Endothelial cell of umbilical vein (primary cell): Measurements from ENCODE around the gene CAPN2. TPM values are rescaled to one million over a fixed set of nuclear protein-coding genes. Genes with fewer than 3 reads are reported as not detected.

Experiments used
- BruUV-seq: library from RNA; stranded (reverse); fragments of 400-500 nt; replicated peaks from 2 replicates; lab custom pipeline; 2021; lab: Mats Ljungman, UMichigan
- CTCF ChIA-PET: fragments of 300-600, 350-600 bp; sonication (Branson Sonifier 250); formaldehyde crosslinking; loops from one replicate; lab custom pipeline; 2021; ENCODE audit warnings: antibody characterized with exemption, inconsistent platforms; lab: Charles Lee
- POLR2A ChIA-PET: fragments of 300-600, 350-600 bp; sonication (Branson Sonifier 250); formaldehyde crosslinking; loops from one replicate; lab custom pipeline; 2021; ENCODE audit warnings: antibody characterized with exemption, inconsistent platforms; lab: Charles Lee
- DNase-seq: peaks from one replicate; pipeline ENCODE4 v3.0.0-alpha.2; 2011; ENCODE audit warnings: low read depth, low spot score
- FAIRE-seq: peaks from 2 replicates; lab custom pipeline; 2011; peaks lifted over from hg19 to GRCh38; lab: Jason Lieb, UNC
- H2AFZ ChIP-seq: 2 replicates; pipeline ENCODE4 v1.6.0; 2012; ENCODE audit warnings: low read depth, low read length, control low read depth, inconsistent platforms
- H3K27ac ChIP-seq: 2 replicates; pipeline ENCODE4 v1.5.1; 2011; ENCODE audit warnings: low read depth, mild to moderate bottlenecking, control low read depth, low read length, moderate library complexity; ENCODE audit not compliant: insufficient read depth
- H3K27me3 ChIP-seq, 2 experiments: 2 replicates each; pipeline versions ENCODE4 v1.6.0 to v1.6.1; 2011; ENCODE audit warnings: low read length in 2 of 2, mixed read lengths in 1 of 2; ENCODE audit not compliant: control insufficient read depth in 2 of 2, insufficient read depth in 2 of 2
- H3K36me3 ChIP-seq, 2 experiments: 2 replicates in 1 of 2; 3 replicates in 1 of 2; pipeline ENCODE4 v1.5.1; 2011; ENCODE audit warnings: low read length in 2 of 2, mild to moderate bottlenecking in 1 of 2, moderate library complexity in 1 of 2; ENCODE audit not compliant: control insufficient read depth in 2 of 2, insufficient read depth in 2 of 2; ENCODE audit errors: extremely low read depth in 1 of 2
- H3K4me1 ChIP-seq: 3 replicates; pipeline ENCODE4 v1.5.1; 2011; ENCODE audit warnings: mild to moderate bottlenecking, low read length; ENCODE audit not compliant: control insufficient read depth, insufficient read depth; ENCODE audit errors: extremely low read depth
- H3K4me2 ChIP-seq: 2 replicates; pipeline ENCODE4 v1.6.1; 2011; ENCODE audit warnings: low read length, control low read depth, mixed read lengths; ENCODE audit not compliant: insufficient read depth
- H3K4me3 ChIP-seq, 3 experiments: fragments of 200-600 bp in 1 of 3; sonication (generic), shearing (Covaris generic) in 1 of 3; replicated peaks in 1 of 3; 2 replicates each; pipeline ENCODE4 v1.5.1; 2011 to 2016; ENCODE audit warnings: control low read depth in 3 of 3, low read length in 3 of 3, mild to moderate bottlenecking in 2 of 3, inconsistent platforms in 1 of 3, low read depth in 1 of 3, moderate library complexity in 1 of 3; ENCODE audit not compliant: insufficient read depth in 1 of 3
- H3K79me2 ChIP-seq: 2 replicates; pipeline ENCODE4 v1.6.0; 2012; ENCODE audit warnings: low read length, inconsistent platforms; ENCODE audit not compliant: control insufficient read depth, insufficient read depth
- H3K9ac ChIP-seq: replicated peaks from 2 replicates; pipeline ENCODE3; 2011; ENCODE audit warnings: low read length, control low read depth; ENCODE audit not compliant: insufficient read depth; ENCODE audit errors: extremely low read depth
- H3K9me1 ChIP-seq: replicated peaks from 3 replicates; pipeline ENCODE4 v1.6.0; 2011; ENCODE audit warnings: mild to moderate bottlenecking, low read length; ENCODE audit not compliant: control insufficient read depth, insufficient read depth; ENCODE audit errors: extremely low read depth
- H3K9me3 ChIP-seq: replicated peaks from 2 replicates; pipeline ENCODE4 v1.5.1; 2012; ENCODE audit warnings: low read length, inconsistent platforms; ENCODE audit not compliant: control insufficient read depth, insufficient read depth
- H4K20me1 ChIP-seq: replicated peaks from 2 replicates; pipeline ENCODE3; 2011; ENCODE audit warnings: mild to moderate bottlenecking, low read length; ENCODE audit not compliant: control insufficient read depth, insufficient read depth; ENCODE audit errors: extremely low read depth
- CTCF ChIP-seq, 2 donors: IDR thresholded peaks; 1 replicate in 1 of 2; 2 replicates in 1 of 2; pipeline ENCODE4 v1.5.1; 2011; ENCODE audit warnings: low read length in 2 of 2, mild to moderate bottlenecking in 2 of 2, moderate library complexity in 2 of 2, control low read depth in 1 of 2, inconsistent platforms in 1 of 2, low read depth in 1 of 2; ENCODE audit not compliant: insufficient read depth in 1 of 2; ENCODE audit errors: extremely low read depth in 1 of 2
- EZH2 ChIP-seq: IDR thresholded peaks from 2 replicates; pipeline ENCODE4 v1.6.1; 2012; ENCODE audit warnings: borderline replicate concordance, low read depth, mild to moderate bottlenecking, moderate library complexity, low read length, inconsistent platforms; ENCODE audit not compliant: severe bottlenecking
- FOS ChIP-seq: IDR thresholded peaks from 2 replicates; pipeline ENCODE4 v1.6.1; 2011; ENCODE audit warnings: mild to moderate bottlenecking, low read length, moderate library complexity, borderline replicate concordance; ENCODE audit not compliant: insufficient read depth
- GATA2 ChIP-seq: IDR thresholded peaks from 2 replicates; pipeline ENCODE4 v1.7.0; 2011; ENCODE audit warnings: low read depth, mild to moderate bottlenecking, moderate library complexity, mixed read lengths, low read length; ENCODE audit not compliant: insufficient read length, insufficient read depth
- JUN ChIP-seq: IDR thresholded peaks from 2 replicates; pipeline ENCODE4 v1.6.1; 2011; ENCODE audit warnings: borderline replicate concordance, low read depth; ENCODE audit not compliant: insufficient read length, insufficient read depth
- MAX ChIP-seq: IDR thresholded peaks from 2 replicates; pipeline ENCODE4 v1.6.1; 2011; ENCODE audit not compliant: insufficient read depth, insufficient read length
- MYC ChIP-seq: IDR thresholded peaks from one replicate; pipeline ENCODE4 v1.6.1; 2011; ENCODE audit warnings: mild to moderate bottlenecking, low read depth, low read length
- POLR2A ChIP-seq: IDR thresholded peaks from 2 replicates; pipeline ENCODE4 v1.6.1; 2012; ENCODE audit warnings: low read depth, mild to moderate bottlenecking, control low read depth, low read length
- POLR2AphosphoS5 ChIP-seq: IDR thresholded peaks from 2 replicates; pipeline ENCODE4 v1.6.1; 2012; ENCODE audit warnings: low read depth, mild to moderate bottlenecking, control low read depth, low read length, moderate library complexity; ENCODE audit not compliant: insufficient read depth
- dilution Hi-C: fragments of 300-500 bp; cut with MboI; formaldehyde crosslinking; loops from one replicate; pipeline ENCODE4 v1.15.0; 2019; ENCODE audit warnings: low sequenced_read_pairs; ENCODE audit not compliant: extremely low pct_ligation_motif_present
- intact Hi-C: fragments of 100-400 bp; cut with micrococcal nuclease; formaldehyde crosslinking; loops from one replicate; pipeline ENCODE4 v1.10.0; 2022
- polyA plus RNA-seq, 4 experiments: library from polyadenylated mRNA; depleted of rRNA in 3 of 4; stranded (reverse) in 3 of 4; unstranded in 1 of 4; fragments of >200 nt; gene quantifications; 2 replicates each; pipeline versions ENCODE4 v1.2.1 to v1.2.3, GENCODE V29; 2011 to 2012; ENCODE audit warnings: missing spikeins in 1 of 4
- total RNA-seq: library from RNA; stranded (reverse); gene quantifications from 2 replicates; pipeline ENCODE4 v1.2.3, GENCODE V29; 2021

Gene CAPN2
- total and polyA plus RNA-seq, 2 donors (not counting 3 experiments of a cell fraction or from before 2014, with no cell fraction given) = 110 to 420 TPM

- no peaks in the 10 kb centered on the region for H3K27me3 ChIP-seq
- no peaks in the 10 kb centered on the region for H3K79me2 ChIP-seq
- no TSS peak for BruUV-seq
- no peak for FAIRE-seq
- no peak overlapping the region for H3K4me2 ChIP-seq
- dilution Hi-C loops (no loop called here), intact Hi-C loops (no loop called here)
- no peaks in the 10 kb centered on the region for H4K20me1 ChIP-seq
- CTCF ChIA-PET = interaction anchor here (1.0 to 1.6 kb wide), 2 partner anchors 111 to 538 kb away, joined by 3 to 8 read pairs; no protein-coding TSS in a partner anchor
- POLR2A ChIA-PET = interaction anchor here (0.7 kb wide), 1 partner anchor 17 kb away, joined by 4 read pairs; no protein-coding TSS in a partner anchor
- H3K9me1 ChIP-seq = no peaks in the 10 kb centered on the region
- no peaks in the 10 kb centered on the region for H3K4me1 ChIP-seq
- DNase-seq = no peak
- no peak for TF ChIP-seq GATA2
- no peak for TF ChIP-seq EZH2
- no peak for TF ChIP-seq MYC
- no peak for TF ChIP-seq FOS
- TF ChIP-seq POLR2AphosphoS5 = no peak
- TF ChIP-seq JUN = no peak
- no peak for TF ChIP-seq MAX
- TF ChIP-seq POLR2A = no peak
- no peak for TF ChIP-seq CTCF (IDR thresholded peaks at IDR 0.05; ENCODE audit: extremely low read depth in 1 of 2, insufficient read depth in 1 of 2, low read depth in 1 of 2, low read length in 2 of 2)
- H3K9me3 ChIP-seq = no peaks in the 10 kb centered on the region
- no peak overlapping the region for H3K27ac ChIP-seq
- H2AFZ ChIP-seq = no peak overlapping the region
- H3K4me3 ChIP-seq = no peak overlapping the region
- no peaks in the 10 kb centered on the region for H3K36me3 ChIP-seq
- no peak overlapping the region for H3K9ac ChIP-seq
These were observed 44.7 kb upstream of the CAPN2 start for GRCh38 chr1:223667484-223668182.
